ENCODE results near the gene LIX1L.

DNA sequence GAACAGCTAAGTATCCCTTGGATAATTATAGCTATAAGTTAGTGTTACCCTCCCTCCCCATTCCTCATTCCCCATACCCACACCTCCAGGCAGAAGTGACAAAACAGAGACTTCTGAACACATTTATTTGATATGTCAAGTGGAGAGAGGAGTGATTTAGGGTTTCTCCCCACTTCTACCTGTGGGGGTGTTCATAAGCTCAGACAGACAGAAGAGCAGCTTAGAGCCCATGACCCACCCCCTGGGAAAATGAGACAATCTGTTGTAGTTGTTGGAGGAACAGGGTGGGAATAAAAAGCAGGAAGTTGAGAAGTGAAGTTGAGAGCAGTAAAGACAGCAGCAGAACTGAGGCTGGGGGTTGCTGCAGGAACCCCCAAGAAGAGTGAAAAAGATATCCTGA, 1.5 kb upstream of the LIX1L start:
- TF ChIP-seq, protein P1, sequence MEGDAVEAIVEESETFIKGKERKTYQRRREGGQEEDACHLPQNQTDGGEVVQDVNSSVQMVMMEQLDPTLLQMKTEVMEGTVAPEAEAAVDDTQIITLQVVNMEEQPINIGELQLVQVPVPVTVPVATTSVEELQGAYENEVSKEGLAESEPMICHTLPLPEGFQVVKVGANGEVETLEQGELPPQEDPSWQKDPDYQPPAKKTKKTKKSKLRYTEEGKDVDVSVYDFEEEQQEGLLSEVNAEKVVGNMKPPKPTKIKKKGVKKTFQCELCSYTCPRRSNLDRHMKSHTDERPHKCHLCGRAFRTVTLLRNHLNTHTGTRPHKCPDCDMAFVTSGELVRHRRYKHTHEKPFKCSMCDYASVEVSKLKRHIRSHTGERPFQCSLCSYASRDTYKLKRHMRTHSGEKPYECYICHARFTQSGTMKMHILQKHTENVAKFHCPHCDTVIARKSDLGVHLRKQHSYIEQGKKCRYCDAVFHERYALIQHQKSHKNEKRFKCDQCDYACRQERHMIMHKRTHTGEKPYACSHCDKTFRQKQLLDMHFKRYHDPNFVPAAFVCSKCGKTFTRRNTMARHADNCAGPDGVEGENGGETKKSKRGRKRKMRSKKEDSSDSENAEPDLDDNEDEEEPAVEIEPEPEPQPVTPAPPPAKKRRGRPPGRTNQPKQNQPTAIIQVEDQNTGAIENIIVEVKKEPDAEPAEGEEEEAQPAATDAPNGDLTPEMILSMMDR (IDR thresholded peaks at IDR 0.05): no peak
- TF ChIP-seq POLR2A (IDR thresholded peaks at IDR 0.05) (no peak), EP300 (IDR thresholded peaks at IDR 0.05) (no peak)
